ENCODE results near the gene GTF2H3.

Gene GTF2H3

DNA sequence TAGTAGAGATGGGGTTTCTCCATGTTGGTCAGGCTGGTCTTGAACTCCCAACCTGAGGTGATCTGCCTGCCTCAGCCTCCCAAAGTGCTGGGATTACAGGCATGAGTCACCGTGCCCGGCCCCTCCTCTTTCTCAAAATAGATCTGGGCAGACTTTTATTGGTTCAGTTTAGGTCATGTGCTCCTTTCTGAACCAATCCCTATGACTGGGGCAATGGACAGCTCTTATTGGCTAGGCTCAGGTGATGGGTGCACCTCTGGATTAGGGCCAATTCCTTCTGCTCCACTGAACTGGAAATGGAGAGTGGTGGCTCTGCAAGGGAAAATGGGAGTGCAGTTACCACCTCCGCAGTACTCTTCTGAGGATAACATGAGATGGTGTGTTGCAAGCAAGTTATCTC lies 72.3 kb downstream of the GTF2H3 start:
- no peaks in the 10 kb centered on the region for H3K27me3 ChIP-seq (ENCODE audit: insufficient read depth, low read length, poor library complexity, severe bottlenecking)
- no peak overlapping the region for H2AFZ ChIP-seq (ENCODE audit: low read length)
- no peak overlapping the region for H3K4me2 ChIP-seq (ENCODE audit: low read depth, low read length, poor library complexity, severe bottlenecking)
- no peaks in the 10 kb centered on the region for H3F3A ChIP-seq (ENCODE audit: low read depth)
- TF ChIP-seq EZH2phosphoT487 (IDR thresholded peaks at IDR 0.05; ENCODE audit: borderline replicate concordance) = no peak
- TF ChIP-seq, protein P1, sequence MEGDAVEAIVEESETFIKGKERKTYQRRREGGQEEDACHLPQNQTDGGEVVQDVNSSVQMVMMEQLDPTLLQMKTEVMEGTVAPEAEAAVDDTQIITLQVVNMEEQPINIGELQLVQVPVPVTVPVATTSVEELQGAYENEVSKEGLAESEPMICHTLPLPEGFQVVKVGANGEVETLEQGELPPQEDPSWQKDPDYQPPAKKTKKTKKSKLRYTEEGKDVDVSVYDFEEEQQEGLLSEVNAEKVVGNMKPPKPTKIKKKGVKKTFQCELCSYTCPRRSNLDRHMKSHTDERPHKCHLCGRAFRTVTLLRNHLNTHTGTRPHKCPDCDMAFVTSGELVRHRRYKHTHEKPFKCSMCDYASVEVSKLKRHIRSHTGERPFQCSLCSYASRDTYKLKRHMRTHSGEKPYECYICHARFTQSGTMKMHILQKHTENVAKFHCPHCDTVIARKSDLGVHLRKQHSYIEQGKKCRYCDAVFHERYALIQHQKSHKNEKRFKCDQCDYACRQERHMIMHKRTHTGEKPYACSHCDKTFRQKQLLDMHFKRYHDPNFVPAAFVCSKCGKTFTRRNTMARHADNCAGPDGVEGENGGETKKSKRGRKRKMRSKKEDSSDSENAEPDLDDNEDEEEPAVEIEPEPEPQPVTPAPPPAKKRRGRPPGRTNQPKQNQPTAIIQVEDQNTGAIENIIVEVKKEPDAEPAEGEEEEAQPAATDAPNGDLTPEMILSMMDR (conservative IDR thresholded peaks at IDR 0.05; ENCODE audit: low read length) = no peak
- H3K4me1 ChIP-seq (ENCODE audit: insufficient read depth, low read length, poor library complexity, severe bottlenecking) = no peaks in the 10 kb centered on the region
- no peak overlapping the region for H3K4me3 ChIP-seq (ENCODE audit: low read length, poor library complexity, severe bottlenecking)
- no peaks in the 10 kb centered on the region for H3K9me2 ChIP-seq (replicated peaks; ENCODE audit: low read depth, low read length)
- no peaks in the 10 kb centered on the region for H3K79me2 ChIP-seq (ENCODE audit: insufficient read depth, low read length)
- H3K36me3 ChIP-seq (ENCODE audit: insufficient read depth, low read length) = no peaks in the 10 kb centered on the region
- no peaks in the 10 kb centered on the region for H3K9me3 ChIP-seq (ENCODE audit: insufficient read depth, low read depth, low read length)
- H3K9ac ChIP-seq (ENCODE audit: low read depth, low read length, poor library complexity, severe bottlenecking) = no peak overlapping the region
- no peaks in the 10 kb centered on the region for H4K20me1 ChIP-seq (ENCODE audit: insufficient read depth, low read length, poor library complexity, severe bottlenecking)

DNA sequence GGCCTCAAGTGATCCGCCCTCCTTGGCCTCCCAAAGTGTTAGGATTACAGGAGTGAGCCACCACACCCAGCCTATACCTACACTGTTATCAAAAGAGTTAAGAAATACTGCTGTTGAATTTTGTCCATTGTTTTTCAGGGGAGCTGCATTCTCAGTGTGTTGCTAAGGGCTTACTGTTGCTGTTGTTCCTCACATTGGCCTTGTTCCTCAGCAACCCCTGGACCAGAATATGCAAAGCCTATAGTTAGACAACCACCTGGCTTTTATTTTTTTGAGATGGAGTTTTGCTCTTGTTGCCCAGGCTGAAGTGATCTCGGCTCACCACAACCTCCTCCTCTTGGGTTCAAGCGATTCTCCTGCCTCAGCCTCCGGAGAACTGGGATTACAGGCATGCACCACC lies 73.8 kb downstream of the GTF2H3 start:
- Histone ChIP-seq H3K9me2 (replicated peaks; ENCODE audit: low read depth, low read length) (no peaks in the 10 kb centered on the region), H2AFZ (ENCODE audit: low read length) (no peak overlapping the region), H3K9ac (ENCODE audit: low read depth, low read length, poor library complexity, severe bottlenecking) (no peak overlapping the region), H3K9me3 (ENCODE audit: insufficient read depth, low read depth, low read length) (no peaks in the 10 kb centered on the region), H3F3A (ENCODE audit: low read depth) (no peaks in the 10 kb centered on the region), H3K27me3 (ENCODE audit: insufficient read depth, low read length, poor library complexity, severe bottlenecking) (no peaks in the 10 kb centered on the region), H3K4me2 (ENCODE audit: low read depth, low read length, poor library complexity, severe bottlenecking) (no peak overlapping the region), H3K4me1 (ENCODE audit: insufficient read depth, low read length, poor library complexity, severe bottlenecking) (no peaks in the 10 kb centered on the region), H3K79me2 (ENCODE audit: insufficient read depth, low read length) (peaks cover 3% of the 10 kb centered on the region), H4K20me1 (ENCODE audit: insufficient read depth, low read length, poor library complexity, severe bottlenecking) (peaks cover 1% of the 10 kb centered on the region), H3K4me3 (ENCODE audit: low read length, poor library complexity, severe bottlenecking) (no peak overlapping the region), H3K36me3 (ENCODE audit: insufficient read depth, low read length) (no peaks in the 10 kb centered on the region)
- TF ChIP-seq EZH2phosphoT487 (IDR thresholded peaks at IDR 0.05; ENCODE audit: borderline replicate concordance) = no peak
- TF ChIP-seq, protein P1 (conservative IDR thresholded peaks at IDR 0.05; ENCODE audit: low read length) = no peak
